ENCODE measurements around the gene CLDN14. TPM values are rescaled to one million over a fixed set of nuclear protein-coding genes. Genes with fewer than 3 reads are reported as not detected.

CLDN14 gene
- total and polyA plus RNA-seq, 8 donors: 0.38 to 3.3 (median 0.92) TPM

DNA sequence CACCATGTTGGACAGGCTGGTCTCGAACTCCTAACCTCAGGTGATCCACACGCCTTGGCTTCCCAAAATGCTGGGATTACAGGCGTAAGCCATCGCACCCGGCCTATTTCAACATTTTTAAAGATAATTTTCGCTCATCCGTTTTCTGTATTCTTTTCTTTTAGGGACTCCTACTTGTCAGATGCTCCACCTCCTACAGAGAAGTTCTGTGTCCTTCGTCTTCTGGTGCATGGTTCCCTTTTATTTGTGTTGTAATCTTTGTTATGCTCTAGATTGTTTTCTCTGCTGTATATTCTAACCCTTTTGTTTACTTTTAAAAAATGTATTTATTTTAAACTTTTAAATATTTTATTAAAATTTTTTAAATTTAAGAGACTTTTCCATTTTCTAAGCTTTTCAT lies 28.4 kb downstream of the CLDN14 start:
- Histone ChIP-seq H3K4me1 (peaks cover 0 to 8% (median 7%) of the 10 kb centered on the region in 3 donors), H3K36me3 (no peaks in the 10 kb centered on the region), H3K9me3 (no peaks in the 10 kb centered on the region), H3K4me3 (no peak overlapping the region), H3K27ac (no peak overlapping the region), H3K27me3 (no peaks in the 10 kb centered on the region)
- DNase-seq: no peak
- FAIRE-seq: no peak
- TF ChIP-seq, protein P1, sequence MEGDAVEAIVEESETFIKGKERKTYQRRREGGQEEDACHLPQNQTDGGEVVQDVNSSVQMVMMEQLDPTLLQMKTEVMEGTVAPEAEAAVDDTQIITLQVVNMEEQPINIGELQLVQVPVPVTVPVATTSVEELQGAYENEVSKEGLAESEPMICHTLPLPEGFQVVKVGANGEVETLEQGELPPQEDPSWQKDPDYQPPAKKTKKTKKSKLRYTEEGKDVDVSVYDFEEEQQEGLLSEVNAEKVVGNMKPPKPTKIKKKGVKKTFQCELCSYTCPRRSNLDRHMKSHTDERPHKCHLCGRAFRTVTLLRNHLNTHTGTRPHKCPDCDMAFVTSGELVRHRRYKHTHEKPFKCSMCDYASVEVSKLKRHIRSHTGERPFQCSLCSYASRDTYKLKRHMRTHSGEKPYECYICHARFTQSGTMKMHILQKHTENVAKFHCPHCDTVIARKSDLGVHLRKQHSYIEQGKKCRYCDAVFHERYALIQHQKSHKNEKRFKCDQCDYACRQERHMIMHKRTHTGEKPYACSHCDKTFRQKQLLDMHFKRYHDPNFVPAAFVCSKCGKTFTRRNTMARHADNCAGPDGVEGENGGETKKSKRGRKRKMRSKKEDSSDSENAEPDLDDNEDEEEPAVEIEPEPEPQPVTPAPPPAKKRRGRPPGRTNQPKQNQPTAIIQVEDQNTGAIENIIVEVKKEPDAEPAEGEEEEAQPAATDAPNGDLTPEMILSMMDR (IDR thresholded peaks at IDR 0.05): no peak
- WGBS, 2 donors: 90 to 93% methylated on average over 8 of the region's 8 CpGs
- no peak for ATAC-seq
- intact Hi-C loops (cut with DNase I): no loop called here

DNA sequence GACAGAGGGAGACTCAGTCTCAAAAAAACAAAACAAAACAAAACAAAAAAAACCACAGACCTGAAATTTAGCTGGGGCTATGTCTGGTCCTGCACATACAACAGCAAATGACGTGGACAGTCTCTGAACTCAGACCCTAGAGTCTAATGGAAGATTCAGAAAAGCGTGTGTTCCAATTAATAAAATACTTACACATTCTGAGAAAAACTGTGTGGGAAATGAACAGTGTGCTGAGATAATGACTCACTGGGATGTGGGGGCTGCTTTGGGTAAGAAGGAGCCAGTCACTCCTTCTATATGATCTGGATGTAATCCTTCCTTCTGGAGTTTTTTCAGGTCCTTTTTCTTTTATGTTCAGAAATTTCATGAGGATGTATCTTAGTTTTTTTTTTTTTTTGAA lies 29.4 kb downstream of the CLDN14 start:
- H3K9me3 ChIP-seq: no peaks in the 10 kb centered on the region
- intact Hi-C loops (cut with DNase I): no loop called here
- no peaks in the 10 kb centered on the region for H3K36me3 ChIP-seq
- H3K4me3 ChIP-seq: no peak overlapping the region
- H3K4me1 ChIP-seq: peaks cover 0 to 8% (median 7%) of the 10 kb centered on the region in 3 donors
- no peak for FAIRE-seq
- no peaks in the 10 kb centered on the region for H3K27me3 ChIP-seq
- 73 to 86% methylated on average over 2 of the region's 2 CpGs for WGBS, 2 donors
- no peak overlapping the region for H3K27ac ChIP-seq
- ATAC-seq: no peak
- DNase-seq: no peak
- TF ChIP-seq, protein P1 (IDR thresholded peaks at IDR 0.05): no peak

DNA sequence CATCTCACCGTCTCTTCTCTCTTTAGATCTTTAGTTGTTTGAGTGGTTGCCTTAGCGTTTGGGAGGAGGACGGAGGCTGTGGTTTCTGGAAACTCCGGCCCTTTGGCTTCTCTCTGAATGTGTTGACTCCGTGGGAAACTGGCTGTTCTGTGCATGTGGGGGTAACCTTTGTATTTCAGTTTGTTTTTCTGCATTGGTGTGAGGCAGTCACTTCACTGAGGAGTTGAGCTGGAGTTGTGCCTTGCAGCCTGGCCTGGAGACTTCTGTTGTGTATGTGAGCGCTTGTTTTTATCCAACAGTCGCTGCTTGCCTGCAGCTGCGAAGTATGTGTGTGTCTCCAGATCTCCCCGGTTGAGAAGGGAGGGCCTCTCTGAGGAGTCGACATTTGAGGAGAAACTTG lies 33.6 kb downstream of the CLDN14 start:
- DNase-seq: peak in 1 of 6 donors; percentile 23
- H3K9me3 ChIP-seq: no peaks in the 10 kb centered on the region
- H3K27me3 ChIP-seq: no peaks in the 10 kb centered on the region
- H3K4me3 ChIP-seq: no peak overlapping the region
- H3K4me1 ChIP-seq: no peaks in the 10 kb centered on the region
- H3K27ac ChIP-seq: no peak overlapping the region
- WGBS, 2 donors: 37 to 42% methylated on average over 10 of the region's 10 CpGs
- TF ChIP-seq, protein P1 (IDR thresholded peaks at IDR 0.05): no peak
- intact Hi-C loops (cut with DNase I): no loop called here
- ATAC-seq: peak in 3 of 4 donors; percentile 45 to 74 (median 59)
- H3K36me3 ChIP-seq: no peaks in the 10 kb centered on the region
- FAIRE-seq: no peak

DNA sequence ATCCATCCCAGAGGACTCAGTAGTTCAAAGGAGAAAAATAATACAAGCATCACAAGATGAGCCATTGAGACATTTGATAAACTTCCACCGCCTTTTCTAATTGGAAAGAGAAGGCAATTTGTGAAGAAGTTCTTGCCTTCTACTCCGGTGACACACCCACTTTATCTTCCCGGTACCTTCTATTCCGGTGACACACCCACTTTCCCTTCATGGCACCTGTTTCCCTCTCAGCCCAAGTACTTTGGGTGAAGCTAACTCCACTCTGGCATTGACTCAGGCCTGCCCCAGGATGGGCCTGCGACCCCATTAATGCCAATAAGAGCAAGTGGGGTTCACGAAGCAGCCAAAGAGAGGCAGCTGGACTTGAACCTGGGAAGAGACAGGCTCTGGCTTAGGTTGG lies 38.2 kb downstream of the CLDN14 start:
- no peak for FAIRE-seq
- Histone ChIP-seq H3K4me3 (no peak overlapping the region), H3K27me3 (no peaks in the 10 kb centered on the region), H3K36me3 (no peaks in the 10 kb centered on the region), H3K4me1 (peaks cover 0 to 8% (median 0%) of the 10 kb centered on the region in 3 donors), H3K27ac (no peak overlapping the region), H3K9me3 (no peaks in the 10 kb centered on the region)
- WGBS, 2 donors: 94 to 98% methylated on average over 6 of the region's 6 CpGs
- ATAC-seq: no peak
- intact Hi-C loops (cut with DNase I): no loop called here
- no peak for DNase-seq
- TF ChIP-seq, protein P1 (IDR thresholded peaks at IDR 0.05): no peak

DNA sequence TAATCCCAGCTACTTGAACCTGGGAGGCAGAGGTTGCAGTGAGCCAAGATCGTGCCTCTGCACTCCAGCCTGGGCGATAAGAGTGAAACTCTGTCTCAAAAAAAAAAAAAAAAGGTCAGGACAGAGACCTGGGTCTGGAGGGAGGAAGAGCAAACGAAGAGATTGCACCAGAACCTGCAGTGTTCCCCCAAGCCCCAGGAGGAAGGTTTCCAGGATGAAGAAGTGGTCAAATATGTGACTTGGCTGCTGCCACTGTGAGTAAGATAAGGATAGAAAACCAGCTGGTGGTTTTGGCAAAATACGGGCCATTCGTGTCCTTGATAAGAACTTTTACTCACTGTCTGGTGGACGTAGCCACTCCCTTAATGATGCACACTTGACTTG lies 42.2 kb downstream of the CLDN14 start:
- no peaks in the 10 kb centered on the region for H3K27me3 ChIP-seq
- intact Hi-C loops (cut with DNase I): no loop called here
- H3K9me3 ChIP-seq: no peaks in the 10 kb centered on the region
- TF ChIP-seq, protein P1 (IDR thresholded peaks at IDR 0.05): no peak
- DNase-seq (peak in 1 of 6 donors; percentile 25), FAIRE-seq (no peak), ATAC-seq (peak; percentile 60 to 85 (median 84))
- WGBS, 2 donors: 17% methylated on average over 6 of the region's 6 CpGs
- H3K27ac ChIP-seq: no peak overlapping the region
- H3K36me3 ChIP-seq: no peaks in the 10 kb centered on the region
- no peak overlapping the region for H3K4me3 ChIP-seq
- H3K4me1 ChIP-seq: peaks cover 0 to 8% (median 0%) of the 10 kb centered on the region in 3 donors

Measured in pancreas (tissue), 10 donors.